B cell (primary cell): ENCODE results near the gene CEMIP2.

Source experiments
- CTCF ChIP-seq: fragments of 200-600 bp; IDR thresholded peaks from one replicate; pipeline ENCODE4 v1.8.0; 2022; ENCODE audit warnings: antibody characterized with exemption, mild to moderate bottlenecking
- EZH2 ChIP-seq: IDR thresholded peaks from 2 replicates; pipeline ENCODE4 v1.6.1; 2012; ENCODE audit warnings: borderline replicate concordance, low read depth, mild to moderate bottlenecking, moderate library complexity, low read length; ENCODE audit not compliant: insufficient read depth, poor library complexity, severe bottlenecking

- TF ChIP-seq CTCF: no peak
- no peak for TF ChIP-seq EZH2
Measured at GRCh38 chr9:71670121-71670520, 98.2 kb downstream of the CEMIP2 start.
